HG02852 (cell line): ENCODE data around the gene CAV1.
A peak's percentile ranks its signal among the peaks of the same experiment; 100 is the strongest.
"Not testable (repeated sequence)": the region's sequence is repeated elsewhere in the genome, so short reads cannot be mapped to it uniquely, and the experiment has no call there.

Experiments used
- ATAC-seq: cut with Tn5 transposase; IDR thresholded peaks from one replicate; pipeline ENCODE4 v1.9.1; 2021; ENCODE audit warnings: mild to moderate bottlenecking, moderate library complexity; ENCODE audit not compliant: unreplicated experiment

CAV1 gene, protein sequence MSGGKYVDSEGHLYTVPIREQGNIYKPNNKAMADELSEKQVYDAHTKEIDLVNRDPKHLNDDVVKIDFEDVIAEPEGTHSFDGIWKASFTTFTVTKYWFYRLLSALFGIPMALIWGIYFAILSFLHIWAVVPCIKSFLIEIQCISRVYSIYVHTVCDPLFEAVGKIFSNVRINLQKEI

DNA sequence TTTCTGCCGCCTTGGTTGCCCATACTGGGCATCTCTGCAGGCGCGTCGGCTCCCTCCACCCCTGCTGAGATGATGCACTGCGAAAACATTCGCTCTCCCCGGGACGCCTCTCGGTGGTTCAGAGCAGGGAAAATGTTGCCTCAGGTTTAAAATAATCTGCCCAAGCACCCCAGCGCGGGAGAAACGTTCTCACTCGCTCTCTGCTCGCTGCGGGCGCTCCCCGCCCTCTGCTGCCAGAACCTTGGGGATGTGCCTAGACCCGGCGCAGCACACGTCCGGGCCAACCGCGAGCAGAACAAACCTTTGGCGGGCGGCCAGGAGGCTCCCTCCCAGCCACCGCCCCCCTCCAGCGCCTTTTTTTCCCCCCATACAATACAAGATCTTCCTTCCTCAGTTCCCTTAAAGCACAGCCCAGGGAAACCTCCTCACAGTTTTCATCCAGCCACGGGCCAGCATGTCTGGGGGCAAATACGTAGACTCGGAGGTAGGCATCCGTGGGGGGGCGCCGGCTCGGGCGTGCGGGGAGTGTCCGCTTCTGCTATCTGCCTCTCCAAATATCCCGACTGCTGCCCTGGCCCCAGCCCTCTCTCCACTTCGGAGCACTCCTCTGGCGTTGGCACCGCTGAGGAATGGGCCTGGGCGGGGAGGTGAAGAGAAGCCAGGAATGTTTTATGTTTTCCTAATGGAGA, at the start of gene CAV1:
TSS of gene CAV1 (plus strand) at position 428 of the 689 bp plus-strand sequence. CDS start at position 455, 27 bp downstream.
- ATAC-seq, result no peak

DNA sequence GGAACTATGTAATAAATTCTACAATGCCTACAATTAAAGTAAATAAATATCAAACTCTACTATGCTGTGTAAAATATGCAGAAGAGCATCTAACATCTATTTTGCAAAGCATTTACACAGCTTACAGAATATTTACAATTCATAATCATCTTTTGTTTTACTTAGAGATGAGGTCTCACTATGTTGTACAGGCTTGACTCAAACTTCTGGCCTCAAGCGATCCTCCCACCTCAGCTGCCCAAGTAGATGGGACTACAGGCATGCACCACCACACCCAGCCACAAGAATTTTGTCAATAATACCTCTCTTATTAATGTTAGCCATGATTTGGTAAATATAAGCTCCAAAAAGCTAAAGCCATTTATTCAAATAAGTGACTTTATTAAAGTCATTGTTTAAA, 47.2 kb upstream of the CAV1 start:
- no peak for ATAC-seq

DNA sequence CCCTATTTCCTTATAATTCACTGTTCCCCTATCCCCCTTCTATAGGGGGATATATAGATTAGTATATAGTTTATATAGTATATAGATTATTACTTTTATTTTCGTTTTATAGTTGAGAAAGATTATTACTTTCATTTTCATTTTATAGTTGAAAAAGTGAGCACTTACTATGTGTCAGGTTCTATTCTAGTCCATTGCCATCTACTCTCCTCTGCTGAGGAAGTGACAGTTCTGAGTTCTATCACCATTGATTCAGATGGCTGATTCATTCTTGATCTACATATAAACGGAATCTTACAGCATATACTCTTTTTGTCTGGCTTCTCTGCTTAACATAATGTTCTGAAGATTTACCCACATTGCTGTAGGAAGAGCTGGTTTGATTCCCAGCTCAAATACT, 46.0 kb upstream of the CAV1 start:
- ATAC-seq, result no peak

DNA sequence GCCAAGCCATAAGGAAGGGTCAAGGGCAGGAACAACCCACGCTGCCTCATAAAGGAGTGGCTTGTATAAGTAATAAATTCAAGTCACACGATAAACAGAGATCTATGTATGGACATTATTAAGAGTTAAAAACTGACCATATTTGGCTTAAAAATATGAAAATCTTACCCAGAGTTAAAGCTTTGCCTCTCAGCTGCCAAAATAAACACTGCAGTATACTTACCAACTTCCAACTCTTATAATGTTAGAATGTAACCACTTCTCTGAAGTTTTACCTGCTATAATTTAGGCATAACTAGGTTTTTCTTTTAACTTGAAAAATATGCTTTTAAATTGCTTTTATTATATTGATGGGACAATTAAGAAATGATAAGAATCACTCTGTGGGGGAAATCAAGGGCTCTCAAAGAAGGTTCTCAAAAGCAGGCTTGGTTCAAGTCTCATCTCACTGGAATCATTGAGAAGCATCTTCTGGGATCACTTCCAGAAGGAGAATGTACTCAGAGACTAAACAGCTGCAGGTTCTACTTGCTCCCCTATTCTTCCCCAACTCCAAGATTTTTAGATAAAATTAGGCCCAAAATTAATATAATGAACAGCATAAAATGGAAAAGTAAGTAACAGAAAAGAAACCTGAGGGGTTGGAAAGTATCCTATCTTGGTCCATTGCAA, 41.4 kb upstream of the CAV1 start:
- ATAC-seq, result no peak

DNA sequence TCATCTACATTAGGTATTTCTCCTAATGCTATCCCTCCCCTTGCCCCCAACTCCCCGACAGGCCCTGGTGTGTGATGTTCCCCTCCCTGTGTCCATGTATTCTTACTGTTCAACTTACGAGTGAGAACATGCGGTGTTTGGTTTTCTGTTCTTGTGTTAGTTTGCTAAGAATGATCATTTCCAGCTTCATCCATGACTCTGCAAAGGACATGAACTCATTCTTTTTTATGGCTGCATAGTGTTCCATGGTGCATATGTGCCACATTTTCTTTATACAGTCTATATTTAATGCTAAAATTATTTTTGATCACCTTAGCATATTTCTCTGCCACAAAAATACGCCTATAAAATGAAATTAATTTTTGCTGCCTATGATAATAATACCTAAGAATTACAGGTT, 40.4 kb upstream of the CAV1 start:
- not testable (repeated sequence) for ATAC-seq

DNA sequence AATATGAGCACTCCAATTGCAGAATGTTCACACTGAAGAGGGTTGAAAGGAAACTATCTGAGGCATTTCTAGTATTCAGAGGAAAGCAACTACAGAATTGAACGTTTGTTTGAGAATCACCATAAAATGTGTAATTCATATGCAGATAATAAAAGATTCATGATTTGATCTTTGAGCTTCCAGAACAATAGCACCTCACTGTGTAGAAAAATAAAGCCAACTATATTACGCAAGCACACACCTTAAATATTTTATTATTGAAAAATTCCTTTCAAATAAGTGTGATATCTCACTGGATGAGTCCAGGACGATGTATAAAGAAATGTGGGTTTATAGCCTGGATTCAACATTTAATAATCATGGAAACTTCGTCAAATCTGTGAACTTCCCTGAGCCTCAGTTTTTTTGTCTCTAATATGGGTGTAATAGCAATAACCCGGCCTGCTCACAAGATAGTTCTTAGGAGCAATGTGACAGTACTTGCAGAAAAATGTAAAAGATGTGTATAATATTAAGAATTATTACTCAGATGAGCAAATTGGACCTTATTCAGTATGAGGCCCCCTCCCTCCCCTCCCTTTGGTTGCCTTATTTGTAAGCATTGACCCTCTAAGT, 36.8 kb upstream of the CAV1 start:
- no peak for ATAC-seq

DNA sequence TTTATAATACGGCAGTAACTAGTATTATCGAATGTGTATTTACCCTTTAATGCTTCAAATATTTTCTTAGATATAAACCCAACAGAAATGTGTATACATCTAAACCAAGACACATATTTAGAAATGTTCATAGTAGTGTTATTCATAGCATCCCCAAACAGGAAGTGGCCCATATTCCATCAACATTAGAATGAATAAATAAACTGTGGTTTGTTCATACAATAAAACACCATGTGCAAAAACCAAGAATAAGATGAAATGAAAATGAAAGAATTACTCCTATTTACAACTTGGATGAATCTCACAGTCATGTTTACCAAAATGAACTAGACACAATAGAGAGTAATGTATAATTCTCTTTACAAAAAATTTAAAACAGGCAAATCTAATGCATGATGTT, 34.5 kb upstream of the CAV1 start:
- ATAC-seq, result no peak

DNA sequence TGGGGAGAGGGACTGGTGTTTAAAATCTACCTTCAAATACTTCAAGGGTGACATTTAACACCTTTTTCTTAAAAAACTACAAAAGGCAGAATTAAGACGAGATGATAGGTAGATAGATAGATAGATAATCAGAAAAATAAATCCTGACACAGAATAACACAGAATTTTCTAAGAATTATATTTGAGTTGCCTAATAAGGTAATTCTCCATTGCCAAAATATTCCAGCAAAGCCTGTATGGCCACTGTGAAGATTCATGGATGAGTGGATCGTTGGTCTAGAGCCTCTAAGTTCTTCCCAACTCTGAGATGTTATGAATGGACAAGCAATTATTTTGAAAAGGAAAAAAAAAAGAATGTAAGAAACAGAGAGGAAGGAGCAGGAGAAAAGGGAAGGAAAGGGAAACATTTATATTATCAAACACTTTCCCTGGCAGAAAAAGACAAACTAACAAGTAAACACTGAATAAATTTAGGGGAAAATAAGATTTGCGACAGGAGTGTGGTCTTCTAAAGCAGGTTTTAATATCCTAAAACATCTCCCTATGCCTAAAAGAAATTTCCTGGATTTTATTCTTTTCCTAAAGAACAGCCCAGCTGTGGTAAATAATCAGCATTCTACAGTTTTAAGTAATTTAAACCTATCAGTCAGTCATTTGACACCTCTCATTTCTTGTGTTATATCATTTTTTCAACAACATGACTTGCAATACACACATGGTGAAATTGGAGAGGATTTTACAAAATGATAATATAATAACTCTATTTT, 32.8 kb upstream of the CAV1 start:
- ATAC-seq, result no peak

DNA sequence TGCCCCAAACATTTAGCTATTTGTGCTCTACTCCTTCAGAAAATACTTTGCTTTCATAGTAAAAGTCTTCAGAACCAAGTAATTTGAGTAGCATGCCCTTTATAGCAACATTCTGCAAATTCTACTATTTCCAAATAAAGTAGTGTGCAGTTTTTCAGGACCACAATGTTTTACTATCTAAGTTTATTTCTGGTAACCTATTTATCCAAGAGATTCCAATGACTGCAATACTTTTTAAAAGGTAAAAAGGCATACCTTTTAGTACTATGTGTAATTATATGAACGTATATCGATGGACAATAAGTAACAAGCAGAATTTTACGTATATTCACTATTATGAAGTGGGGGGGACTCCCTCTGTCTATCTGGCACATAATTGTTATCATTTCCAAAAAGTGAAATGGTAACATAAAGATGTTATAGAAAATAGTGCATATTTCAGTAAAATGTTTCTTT, 32.2 kb upstream of the CAV1 start:
- ATAC-seq, result no peak

DNA sequence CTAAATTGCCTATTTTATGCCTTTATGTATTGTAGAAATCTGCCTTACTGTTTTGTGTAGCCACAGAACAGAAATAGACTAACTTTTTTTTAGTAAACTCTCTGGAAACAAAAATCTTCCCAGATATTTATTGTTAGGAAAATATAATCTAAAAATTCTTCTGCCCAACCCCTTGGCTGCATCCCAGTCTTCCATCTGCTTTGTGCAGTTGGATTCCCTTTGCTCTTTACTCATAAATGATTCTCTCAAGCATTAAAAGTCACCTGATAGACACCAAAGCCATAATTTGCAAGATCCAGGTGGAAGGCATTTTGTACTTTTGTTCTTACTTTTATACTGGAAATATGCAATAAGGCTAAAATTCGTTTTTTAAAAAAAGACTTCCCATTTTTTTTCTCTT, 31.4 kb upstream of the CAV1 start:
- ATAC-seq, result no peak

DNA sequence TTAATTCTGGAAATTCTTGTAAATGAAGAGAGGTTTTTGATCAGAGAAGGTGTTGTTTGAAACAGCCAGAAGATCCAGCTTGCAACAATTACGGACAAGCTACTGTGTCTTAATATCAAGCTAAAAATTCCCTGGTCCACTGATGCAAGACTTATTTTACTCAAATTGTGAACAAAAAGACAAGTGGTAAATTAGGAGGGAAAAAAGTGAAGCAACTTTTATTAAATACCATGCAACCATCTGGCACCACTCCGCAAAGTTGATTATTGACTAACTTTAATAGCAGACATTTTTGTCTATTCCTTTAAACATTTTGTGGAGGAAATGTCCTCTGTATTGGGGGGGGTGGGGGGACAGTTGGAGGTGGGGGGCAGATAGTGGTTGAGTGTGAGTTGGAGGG, 30.4 kb upstream of the CAV1 start:
- no peak for ATAC-seq

DNA sequence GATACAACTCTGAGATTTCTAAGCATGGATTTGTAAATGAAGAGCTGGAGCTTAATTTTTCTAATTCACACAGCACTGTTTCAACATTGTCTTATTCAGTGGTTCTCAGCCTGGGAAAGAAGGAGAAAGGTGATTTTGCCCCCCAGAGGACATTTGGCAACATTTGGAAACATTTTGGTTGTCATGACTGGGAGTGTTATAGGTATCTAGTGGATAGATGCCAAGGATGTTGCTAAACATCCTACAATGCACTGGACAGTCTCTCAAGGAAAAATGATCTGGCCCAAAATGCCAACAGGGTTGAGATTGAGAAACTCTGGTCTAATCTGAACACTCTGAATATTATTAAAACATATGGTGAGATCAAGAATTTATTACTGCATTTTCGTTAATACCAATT, 29.1 kb upstream of the CAV1 start:
- no peak for ATAC-seq

DNA sequence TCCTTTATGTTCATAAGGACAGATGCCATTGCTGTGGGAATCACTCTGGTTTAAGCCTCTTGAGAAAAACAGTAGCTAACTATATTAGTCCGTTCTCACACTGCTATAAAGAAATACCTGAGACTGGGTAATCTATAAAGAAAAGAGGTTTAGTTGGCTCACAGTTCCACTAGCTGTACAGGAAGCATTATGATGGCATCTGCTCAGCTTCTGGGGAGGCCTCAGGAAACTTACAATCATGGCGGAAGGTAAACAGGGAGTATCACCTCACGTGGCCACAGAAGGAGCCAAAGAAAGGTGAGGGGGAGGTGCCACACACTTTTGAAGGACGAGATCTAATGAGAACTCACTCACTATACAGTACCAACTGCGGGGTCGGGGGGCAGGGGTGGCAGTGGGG, 28.2 kb upstream of the CAV1 start:
- no peak for ATAC-seq

DNA sequence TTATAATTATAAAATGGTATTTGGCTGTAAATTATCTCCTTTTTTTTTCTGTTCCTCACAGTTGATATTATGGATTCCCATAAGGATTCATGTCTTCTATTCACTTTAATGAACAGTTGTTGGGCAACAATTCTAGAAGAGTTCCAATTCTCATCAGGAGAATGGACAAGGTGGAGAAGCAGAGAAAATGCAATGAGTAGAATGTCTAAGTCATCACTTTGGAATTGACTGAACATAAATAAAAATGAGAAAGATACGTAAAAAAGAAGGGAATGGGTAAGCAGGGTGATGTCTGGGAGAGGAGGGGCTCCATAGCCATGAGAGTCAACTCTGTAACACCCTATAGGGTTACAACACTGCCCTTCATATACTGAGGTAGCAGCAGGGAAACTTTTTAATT, 27.1 kb upstream of the CAV1 start:
- no peak for ATAC-seq

DNA sequence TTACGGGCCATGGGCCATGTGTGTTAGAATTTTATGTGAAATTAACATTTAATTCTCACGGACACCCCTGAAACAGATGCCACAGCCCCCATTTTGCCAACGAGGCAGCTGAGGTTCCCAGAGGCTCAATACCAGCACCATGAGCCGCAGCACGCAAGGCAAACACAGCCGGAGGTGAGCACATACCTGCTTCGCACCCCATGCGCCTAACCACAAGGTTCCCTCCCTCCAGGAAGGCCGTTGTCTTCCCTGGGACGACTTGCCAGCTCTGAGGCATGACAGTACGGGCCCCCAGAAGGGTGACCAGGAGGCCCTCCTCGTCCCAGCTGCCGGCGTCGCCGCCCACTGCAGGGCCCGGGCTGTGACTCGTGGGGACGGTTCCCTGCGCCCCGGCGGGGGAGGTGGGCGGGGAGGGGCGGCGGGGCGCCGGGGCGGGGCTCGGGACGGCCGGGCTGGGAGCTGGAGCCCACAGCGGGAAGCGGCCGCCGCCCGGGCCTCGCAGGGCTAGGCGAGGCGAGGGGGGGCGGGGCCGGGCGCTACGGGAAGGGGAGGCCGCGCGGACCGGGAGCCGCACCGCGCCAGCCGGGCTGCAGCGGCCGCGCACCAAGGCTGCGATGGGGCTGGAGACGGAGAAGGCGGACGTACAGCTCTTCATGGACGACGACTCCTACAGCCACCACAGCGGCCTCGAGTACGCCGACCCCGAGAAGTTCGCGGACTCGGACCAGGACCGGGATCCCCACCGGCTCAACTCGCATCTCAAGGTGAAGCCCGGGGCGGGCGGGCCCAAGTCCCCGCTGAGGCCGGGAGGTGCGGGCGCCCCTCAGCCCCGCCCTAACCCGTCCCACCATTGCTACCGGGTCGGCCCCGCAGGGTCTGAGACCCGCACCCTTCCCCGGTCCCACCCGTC, 25.4 kb upstream of the CAV1 start, which contains the start of gene CAV2:
TSS of gene CAV2 (plus strand) at position 571 of the 910 bp plus-strand sequence. CDS start at position 615, 44 bp downstream.
- ATAC-seq, result no peak

DNA sequence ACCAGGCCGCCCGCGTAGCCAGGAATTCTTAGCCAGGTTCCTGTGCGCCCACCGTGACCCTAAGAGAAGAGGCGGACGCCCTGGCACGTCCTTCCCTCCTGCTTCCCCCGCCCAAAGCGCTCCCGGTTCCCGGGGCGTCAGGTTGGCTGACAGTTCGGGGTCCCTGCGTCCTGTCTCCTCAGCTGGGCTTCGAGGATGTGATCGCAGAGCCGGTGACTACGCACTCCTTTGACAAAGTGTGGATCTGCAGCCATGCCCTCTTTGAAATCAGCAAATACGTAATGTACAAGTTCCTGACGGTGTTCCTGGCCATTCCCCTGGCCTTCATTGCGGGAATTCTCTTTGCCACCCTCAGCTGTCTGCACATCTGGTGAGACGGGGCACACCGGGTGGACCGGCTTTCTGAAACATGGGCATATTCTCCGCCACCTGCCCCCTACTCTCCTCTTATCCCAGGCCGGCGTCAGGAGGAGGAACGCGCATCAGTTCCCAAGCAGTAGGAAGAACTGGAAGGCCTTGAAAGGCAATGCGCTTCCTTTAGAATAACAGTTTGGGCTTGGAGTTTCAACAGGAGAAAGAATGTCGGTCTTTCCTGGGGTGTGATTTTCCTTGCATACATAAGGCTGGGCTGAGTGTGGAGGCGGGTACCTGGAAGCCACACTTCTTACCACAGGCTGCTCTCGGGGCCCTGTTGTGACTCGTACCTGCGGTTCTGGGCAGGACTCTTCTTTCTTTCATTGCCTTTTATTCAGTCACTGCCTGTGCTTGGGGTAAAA, 24.6 kb upstream of the CAV1 start:
- ATAC-seq, result peak; percentile 60

DNA sequence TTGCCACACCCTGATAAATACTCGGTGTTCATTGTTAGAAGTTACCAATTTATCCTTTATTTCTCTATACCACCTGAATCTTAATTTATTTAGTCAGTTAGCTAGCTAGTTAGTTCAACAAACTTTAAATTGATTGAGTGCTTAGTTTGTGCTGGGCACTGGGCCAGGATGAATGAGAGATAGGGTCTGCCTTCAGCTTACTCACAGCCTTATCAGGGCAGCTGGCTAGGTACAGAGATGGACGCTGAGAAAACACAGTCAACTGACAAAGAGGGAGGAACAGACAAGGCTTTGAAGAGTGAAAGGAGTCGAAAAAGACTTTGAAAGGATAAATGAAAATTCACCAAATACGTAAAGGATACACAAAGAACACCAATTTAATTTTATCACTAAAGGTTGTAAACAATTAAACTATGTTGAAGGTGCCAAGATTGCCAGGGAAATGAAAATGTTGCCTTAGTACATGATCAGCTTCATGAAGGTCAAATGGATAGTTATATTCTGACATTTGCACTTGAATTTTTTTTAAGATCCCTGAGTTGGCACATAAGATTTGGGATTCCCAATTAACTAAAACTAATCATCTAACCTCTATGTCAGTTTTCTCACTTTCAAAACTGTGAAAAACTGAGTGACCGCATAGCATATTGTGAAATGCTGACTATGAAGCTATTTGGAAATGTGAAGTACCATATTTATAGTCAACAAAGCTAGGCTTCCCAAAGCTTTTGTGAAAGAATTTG, 23.2 kb upstream of the CAV1 start:
- no peak for ATAC-seq
